Activated CD8-positive, alpha-beta memory T cell treated with anti-CD3 and anti-CD28 coated beads for 36 hours (primary cell): ENCODE data around the gene FOCAD. TPM values are rescaled to one million over a fixed set of nuclear protein-coding genes. Genes with fewer than 3 reads are reported as not detected.

Experiments used
- CTCF ChIA-PET: fragments of 350-600 bp; sonication (Branson Sonifier 250); formaldehyde crosslinking; loops from one replicate; lab custom pipeline; 2021; ENCODE audit warnings: antibody characterized with exemption; lab: Charles Lee
- POLR2A ChIA-PET: fragments of 350-600 bp; sonication (Branson Sonifier 250); formaldehyde crosslinking; loops from one replicate; lab custom pipeline; 2021; ENCODE audit warnings: antibody characterized with exemption; lab: Charles Lee
- total RNA-seq, 2 experiments: library from RNA; stranded (reverse); gene quantifications; one replicate each; pipeline ENCODE4 v1.2.3, GENCODE V29; 2021

The FOCAD gene
- total RNA-seq, 2 experiments from 2014 or later = 27.8 to 29.4 TPM

- POLR2A ChIA-PET = no interaction called here
- CTCF ChIA-PET = no interaction called here
These were observed 151.6 kb downstream of the FOCAD start for GRCh38 chr9:20835377-20836286.

- POLR2A ChIA-PET = no interaction called here
- CTCF ChIA-PET = no interaction called here
These were observed 153.1 kb downstream of the FOCAD start for GRCh38 chr9:20837166-20837565.

- ChIA-PET POLR2A (no interaction called here), CTCF (no interaction called here)
These were observed 154.2 kb downstream of the FOCAD start for GRCh38 chr9:20838218-20838617.

- CTCF ChIA-PET = interaction anchor here (0.7 kb wide), 1 partner anchor 220 kb away, joined by 4 read pairs; no protein-coding TSS in a partner anchor
- POLR2A ChIA-PET = no interaction called here
These were observed 160.9 kb downstream of the FOCAD start for GRCh38 chr9:20844916-20845315.

GRCh38 chr9:20848490-20848889 lies 164.4 kb downstream of the FOCAD start:
- POLR2A ChIA-PET = no interaction called here
- CTCF ChIA-PET = no interaction called here

GRCh38 chr9:20853866-20854265 lies 169.8 kb downstream of the FOCAD start:
- ChIA-PET CTCF (no interaction called here), POLR2A (no interaction called here)

GRCh38 chr9:20854444-20854843 lies 170.4 kb downstream of the FOCAD start:
- POLR2A ChIA-PET = no interaction called here
- CTCF ChIA-PET = no interaction called here

GRCh38 chr9:20863945-20864344 lies 179.9 kb downstream of the FOCAD start:
- ChIA-PET POLR2A (no interaction called here), CTCF (no interaction called here)

GRCh38 chr9:20865347-20865746 lies 181.3 kb downstream of the FOCAD start:
- POLR2A ChIA-PET = no interaction called here
- CTCF ChIA-PET = no interaction called here

GRCh38 chr9:20870115-20870514 lies 186.1 kb downstream of the FOCAD start:
- ChIA-PET CTCF (no interaction called here), POLR2A (no interaction called here)

- ChIA-PET CTCF (no interaction called here), POLR2A (no interaction called here)
These were observed 188.4 kb downstream of the FOCAD start for GRCh38 chr9:20872340-20872977.

GRCh38 chr9:20873240-20873865 lies 189.3 kb downstream of the FOCAD start:
- ChIA-PET POLR2A (no interaction called here), CTCF (no interaction called here)

GRCh38 chr9:20880271-20880670 lies 196.2 kb downstream of the FOCAD start:
- ChIA-PET CTCF (no interaction called here), POLR2A (no interaction called here)

GRCh38 chr9:20880675-20881074 lies 196.6 kb downstream of the FOCAD start:
- ChIA-PET POLR2A (no interaction called here), CTCF (no interaction called here)

GRCh38 chr9:20884985-20885593 lies 201.0 kb downstream of the FOCAD start:
- ChIA-PET CTCF (no interaction called here), POLR2A (no interaction called here)

GRCh38 chr9:20898885-20899554 lies 215.0 kb downstream of the FOCAD start:
- ChIA-PET CTCF (no interaction called here), POLR2A (interaction anchor here (0.5 kb wide), 1 partner anchor 23 kb away, joined by 4 read pairs; no protein-coding TSS in a partner anchor)

GRCh38 chr9:20903212-20903611 lies 219.2 kb downstream of the FOCAD start:
- ChIA-PET POLR2A (no interaction called here), CTCF (no interaction called here)

- ChIA-PET CTCF (no interaction called here), POLR2A (no interaction called here)
These were observed 220.9 kb downstream of the FOCAD start for GRCh38 chr9:20904995-20905394.

- ChIA-PET CTCF (no interaction called here), POLR2A (no interaction called here)
These were observed 222.3 kb downstream of the FOCAD start for GRCh38 chr9:20906326-20906725.
